ENCODE data around the gene HERC6.
"Not testable (repeated sequence)": the region's sequence is repeated elsewhere in the genome, so short reads cannot be mapped to it uniquely, and the experiment has no call there.

HERC6 gene

GRCh38 chr4:88446124-88446523, 67.5 kb downstream of the HERC6 start:
- DNase-seq: no peak

GRCh38 chr4:88447371-88448095, 68.9 kb downstream of the HERC6 start:
- DNase-seq: no peak

- DNase-seq: not testable (repeated sequence)
Observed at GRCh38 chr4:88448211-88448765, 69.6 kb downstream of the HERC6 start.

GRCh38 chr4:88448889-88449288, 70.2 kb downstream of the HERC6 start:
- DNase-seq: no peak

GRCh38 chr4:88449290-88449689, 70.6 kb downstream of the HERC6 start:
- DNase-seq: no peak

GRCh38 chr4:88451205-88451604, 72.6 kb downstream of the HERC6 start:
- no peak for DNase-seq

GRCh38 chr4:88452912-88453311, 74.3 kb downstream of the HERC6 start:
- DNase-seq: no peak

GRCh38 chr4:88456670-88457306, 78.1 kb downstream of the HERC6 start, which contains the start of gene HERC5:
TSS of gene HERC5 (plus strand) at chr4:88457119. CDS start at chr4:88457270, 151 bp downstream.
- peak; percentile 18 to 92 (median 72) for DNase-seq

GRCh38 chr4:88457307-88458103, 78.9 kb downstream of the HERC6 start:
- DNase-seq: peak in 20 of 56 donors; percentile 0 to 63 (median 28)

GRCh38 chr4:88458104-88458740, 79.6 kb downstream of the HERC6 start:
- DNase-seq: no peak

- DNase-seq: no peak
Observed at GRCh38 chr4:88465653-88466192, 87.1 kb downstream of the HERC6 start.

GRCh38 chr4:88467392-88467791, 88.7 kb downstream of the HERC6 start:
- DNase-seq: no peak

- no peak for DNase-seq
Observed at GRCh38 chr4:88477229-88477860, 98.7 kb downstream of the HERC6 start.

- no peak for DNase-seq
Observed at GRCh38 chr4:88478247-88478646, 99.6 kb downstream of the HERC6 start.

- DNase-seq: no peak
Observed at GRCh38 chr4:88481537-88481936, 102.9 kb downstream of the HERC6 start.

- no peak for DNase-seq
Observed at GRCh38 chr4:88489100-88489761, 110.6 kb downstream of the HERC6 start.
